ENCODE results near the gene SCN5A.

GRCh38 chr3:38643592-38643991 lies 5.9 kb downstream of the SCN5A start:
- TF ChIP-seq FOXM1 (IDR thresholded peaks at IDR 0.05; ENCODE audit: low read depth): no peak
- TF ChIP-seq EZH2phosphoT487 (IDR thresholded peaks at IDR 0.05; ENCODE audit: borderline replicate concordance, low read depth): no peak
- no peak for TF ChIP-seq SIN3A (IDR thresholded peaks at IDR 0.05; ENCODE audit: borderline replicate concordance, low read depth, low read length)
- TF ChIP-seq CTCF (IDR thresholded peaks at IDR 0.05): no peak
- TF ChIP-seq ELF1 (IDR thresholded peaks at IDR 0.05): no peak
- no peak for TF ChIP-seq CHD2 (IDR thresholded peaks at IDR 0.05; ENCODE audit: low read length, partially characterized antibody)
- no peak for TF ChIP-seq REST (IDR thresholded peaks at IDR 0.05; ENCODE audit: low read depth, low read length)
- TF ChIP-seq RFX5 (IDR thresholded peaks at IDR 0.05; ENCODE audit: low read length): no peak
- TF ChIP-seq TAF1 (IDR thresholded peaks at IDR 0.05; ENCODE audit: borderline replicate concordance, low read depth, low read length): no peak

Data from SK-N-SH (cell line).